ENCODE results near the gene COL5A1.

GRCh38 chr9:134618833-134619447, 22.7 kb upstream of the COL5A1 start:
- TF ChIP-seq CTCF (IDR thresholded peaks at IDR 0.05) (no peak), POLR2A (IDR thresholded peaks at IDR 0.05) (no peak)
